NT2/D1 (cell line): ENCODE results near the gene SMAD2.

Source experiments
- DNase-seq: peaks from one replicate; pipeline ENCODE4 v3.0.0-alpha.2; 2011; ENCODE audit warnings: low read depth, low spot score
- H3K27me3 ChIP-seq: 2 replicates; pipeline ENCODE4 v1.6.0; 2011; ENCODE audit warnings: mild to moderate bottlenecking; ENCODE audit not compliant: insufficient read length, insufficient read depth
- H3K36me3 ChIP-seq: 2 replicates; pipeline ENCODE4 v1.6.1; 2011; ENCODE audit warnings: mild to moderate bottlenecking, low read length, mixed read lengths; ENCODE audit not compliant: insufficient read depth, insufficient read length
- H3K4me1 ChIP-seq: 2 replicates; pipeline ENCODE4 v1.5.1; 2011; ENCODE audit not compliant: insufficient read depth, insufficient read length
- H3K4me3 ChIP-seq: 2 replicates; pipeline ENCODE4 v1.5.1; 2011; ENCODE audit warnings: low read depth; ENCODE audit not compliant: insufficient read length
- H3K9ac ChIP-seq: 2 replicates; pipeline ENCODE4 v1.6.0; 2011; ENCODE audit warnings: low read depth; ENCODE audit not compliant: insufficient read length
- H3K9me3 ChIP-seq: 2 replicates; pipeline ENCODE4 v1.5.1; 2011; ENCODE audit warnings: mild to moderate bottlenecking, low read length; ENCODE audit not compliant: insufficient read depth
- SUZ12 ChIP-seq: IDR thresholded peaks from 2 replicates; pipeline ENCODE4 v1.6.1; 2011; ENCODE audit not compliant: insufficient read length, insufficient read depth; ENCODE audit errors: extremely low read depth
- YY1 ChIP-seq: IDR thresholded peaks from 2 replicates; pipeline ENCODE4 v1.6.1; 2011; ENCODE audit not compliant: insufficient read length, insufficient read depth
- ZNF274 ChIP-seq: IDR thresholded peaks from 2 replicates; pipeline ENCODE4 v1.6.1; 2011; ENCODE audit warnings: mild to moderate bottlenecking, low read depth, low read length

The SMAD2 gene

DNA sequence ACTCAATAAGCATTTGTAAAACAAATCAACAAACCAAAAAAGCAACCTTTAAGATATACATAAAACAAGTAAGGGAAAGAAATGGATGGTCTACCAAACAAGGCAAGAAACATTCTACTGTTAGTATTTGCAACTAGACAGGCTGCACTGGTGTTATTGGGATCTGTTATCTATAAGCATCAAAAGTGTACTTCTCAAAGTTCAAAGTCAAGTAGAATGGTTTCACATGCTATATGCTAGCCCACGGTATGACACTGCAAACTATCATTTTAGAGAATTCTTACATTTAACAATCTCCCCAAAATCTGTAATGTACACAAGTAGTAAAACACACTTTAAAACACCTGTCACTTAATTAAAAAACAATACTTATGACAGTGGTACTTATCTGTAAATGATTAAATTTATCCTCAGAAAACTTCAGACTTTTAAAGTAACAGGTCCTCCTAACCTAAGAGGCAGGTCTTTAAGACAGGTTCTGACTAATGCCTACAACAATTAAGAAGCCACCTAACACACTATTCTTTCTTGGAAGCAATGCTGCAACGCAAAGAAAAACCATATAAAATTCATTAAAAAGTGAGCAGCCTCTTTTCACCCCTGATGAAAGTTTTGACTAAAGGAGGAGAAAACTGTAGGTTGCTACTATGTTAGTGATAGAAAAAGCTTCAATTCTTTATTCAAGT lies 34.8 kb downstream of the SMAD2 start:
- TF ChIP-seq ZNF274 (no peak), YY1 (no peak), SUZ12 (no peak)
- no peaks in the 10 kb centered on the region for H3K27me3 ChIP-seq
- DNase-seq = no peak
- H3K4me3 ChIP-seq = no peak overlapping the region
- H3K9ac ChIP-seq = no peak overlapping the region
- no peaks in the 10 kb centered on the region for H3K4me1 ChIP-seq
- H3K36me3 ChIP-seq = peaks cover 19% of the 10 kb centered on the region
- no peaks in the 10 kb centered on the region for H3K9me3 ChIP-seq

DNA sequence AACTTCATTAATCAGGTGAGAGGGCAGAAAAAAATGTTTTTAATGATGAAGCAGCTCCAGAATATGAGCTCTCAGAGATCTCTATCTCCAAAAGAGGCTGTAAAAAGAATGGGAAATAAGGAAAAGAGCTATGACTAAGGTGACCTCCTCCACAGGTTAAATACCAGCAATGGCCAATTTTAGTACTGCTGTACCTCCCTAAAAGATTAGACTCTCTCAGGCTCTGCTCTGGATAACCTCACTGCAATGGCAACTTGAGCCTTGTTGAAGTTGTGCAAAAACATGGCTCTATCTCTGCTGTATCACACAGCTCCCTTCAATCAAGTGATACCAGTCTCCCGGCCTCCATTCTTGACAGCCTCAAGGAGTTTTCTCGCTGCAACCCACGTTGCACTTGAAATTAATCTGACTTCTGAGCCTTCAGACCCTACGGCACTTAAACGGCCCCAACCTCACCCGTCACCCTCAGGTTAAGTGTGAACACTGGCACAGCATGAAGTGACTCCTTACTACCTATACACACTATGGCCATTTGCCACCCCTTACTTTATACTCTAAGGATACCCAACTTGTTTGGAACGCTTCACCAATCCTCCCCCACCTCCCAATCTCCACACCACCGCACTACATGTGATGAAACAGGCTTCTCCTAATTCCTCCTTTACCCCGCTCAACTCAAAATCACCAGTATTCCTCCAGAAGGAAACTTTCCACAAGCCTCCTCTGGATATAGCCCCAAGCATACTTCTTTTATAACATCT lies 36.3 kb downstream of the SMAD2 start:
- no peak for DNase-seq
- Histone ChIP-seq H3K36me3 (peaks cover 21% of the 10 kb centered on the region), H3K9ac (no peak overlapping the region)

DNA sequence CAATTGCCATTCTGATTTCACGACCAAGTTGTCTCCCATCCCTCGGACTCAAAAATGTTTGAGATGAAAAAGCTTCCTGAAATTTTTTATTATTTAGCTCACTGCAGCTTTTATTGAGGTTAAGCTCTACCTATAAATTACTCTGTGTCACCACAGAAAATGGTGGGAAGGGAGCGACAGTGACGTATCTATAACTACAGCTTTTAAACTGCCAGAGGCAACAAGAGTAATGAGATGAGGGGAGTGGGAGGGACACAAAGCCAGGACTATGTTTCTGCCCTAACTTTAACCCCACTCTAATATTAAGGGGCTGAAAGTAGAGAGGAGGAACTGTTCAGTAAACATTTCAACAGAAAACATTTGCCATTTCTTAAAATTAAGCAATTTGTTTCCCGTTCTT lies 37.4 kb downstream of the SMAD2 start:
- Histone ChIP-seq H3K4me1 (no peaks in the 10 kb centered on the region), H3K36me3 (peaks cover 26% of the 10 kb centered on the region), H3K27me3 (no peaks in the 10 kb centered on the region), H3K9me3 (no peaks in the 10 kb centered on the region), H3K4me3 (no peak overlapping the region), H3K9ac (no peak overlapping the region)
- DNase-seq = no peak
- no peak for TF ChIP-seq SUZ12

More for the DNA sequence above, 36.3 kb downstream of the SMAD2 start:
- TF ChIP-seq SUZ12 (no peak), YY1 (no peak), ZNF274 (no peak)
- no peaks in the 10 kb centered on the region for H3K9me3 ChIP-seq
- H3K4me1 ChIP-seq = no peaks in the 10 kb centered on the region
- no peak overlapping the region for H3K4me3 ChIP-seq
- H3K27me3 ChIP-seq = no peaks in the 10 kb centered on the region

DNA sequence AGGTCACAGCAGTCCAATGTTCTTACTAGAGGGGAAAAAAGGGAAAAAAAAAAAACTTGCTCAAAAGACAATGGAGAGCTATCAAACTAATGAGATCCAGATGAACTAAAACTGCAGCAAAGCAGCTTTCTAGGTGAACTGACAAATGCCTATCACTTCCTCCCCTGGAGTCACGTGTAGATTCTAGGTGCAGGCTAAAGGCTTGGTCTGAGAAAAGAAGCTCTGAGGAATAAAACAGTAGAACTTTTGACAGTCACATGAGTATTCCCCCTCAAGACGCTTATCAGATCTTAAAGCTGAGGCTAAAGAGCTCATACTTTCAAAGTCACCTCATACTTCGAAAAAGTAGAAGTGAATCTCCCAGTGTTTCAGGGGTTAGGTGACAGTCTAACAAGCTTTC lies 42.3 kb downstream of the SMAD2 start:
- no peaks in the 10 kb centered on the region for H3K9me3 ChIP-seq
- H3K9ac ChIP-seq = no peak overlapping the region
- TF ChIP-seq YY1 = no peak
- TF ChIP-seq ZNF274 = no peak
- no peak for TF ChIP-seq SUZ12
- H3K4me1 ChIP-seq = no peaks in the 10 kb centered on the region
- no peak overlapping the region for H3K4me3 ChIP-seq
- no peaks in the 10 kb centered on the region for H3K27me3 ChIP-seq
- H3K36me3 ChIP-seq = peaks cover 25% of the 10 kb centered on the region
- no peak for DNase-seq

DNA sequence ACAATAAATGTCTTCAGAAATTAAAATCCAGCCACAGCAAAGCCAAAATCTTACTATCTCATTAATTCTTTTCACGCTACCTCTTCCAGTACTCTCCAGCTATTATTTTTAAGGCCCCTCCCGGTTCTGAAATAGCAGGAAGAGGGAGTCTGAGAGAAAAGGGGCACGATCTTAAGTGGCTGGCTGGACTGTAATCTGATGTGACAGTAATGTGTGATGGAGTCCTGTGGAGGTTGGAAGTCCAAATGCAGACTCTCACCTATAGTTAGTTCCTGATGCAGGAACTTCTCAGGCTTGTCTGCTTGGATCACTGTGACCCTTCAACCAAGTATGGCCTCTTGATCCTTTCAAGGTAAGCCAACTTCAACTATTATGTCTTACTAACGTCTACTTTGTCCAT lies 43.2 kb downstream of the SMAD2 start:
- Histone ChIP-seq H3K4me1 (no peaks in the 10 kb centered on the region), H3K4me3 (no peak overlapping the region), H3K27me3 (no peaks in the 10 kb centered on the region), H3K36me3 (peaks cover 22% of the 10 kb centered on the region), H3K9me3 (no peaks in the 10 kb centered on the region), H3K9ac (no peak overlapping the region)
- no peak for TF ChIP-seq YY1
- no peak for TF ChIP-seq ZNF274
- no peak for TF ChIP-seq SUZ12
- DNase-seq = no peak

DNA sequence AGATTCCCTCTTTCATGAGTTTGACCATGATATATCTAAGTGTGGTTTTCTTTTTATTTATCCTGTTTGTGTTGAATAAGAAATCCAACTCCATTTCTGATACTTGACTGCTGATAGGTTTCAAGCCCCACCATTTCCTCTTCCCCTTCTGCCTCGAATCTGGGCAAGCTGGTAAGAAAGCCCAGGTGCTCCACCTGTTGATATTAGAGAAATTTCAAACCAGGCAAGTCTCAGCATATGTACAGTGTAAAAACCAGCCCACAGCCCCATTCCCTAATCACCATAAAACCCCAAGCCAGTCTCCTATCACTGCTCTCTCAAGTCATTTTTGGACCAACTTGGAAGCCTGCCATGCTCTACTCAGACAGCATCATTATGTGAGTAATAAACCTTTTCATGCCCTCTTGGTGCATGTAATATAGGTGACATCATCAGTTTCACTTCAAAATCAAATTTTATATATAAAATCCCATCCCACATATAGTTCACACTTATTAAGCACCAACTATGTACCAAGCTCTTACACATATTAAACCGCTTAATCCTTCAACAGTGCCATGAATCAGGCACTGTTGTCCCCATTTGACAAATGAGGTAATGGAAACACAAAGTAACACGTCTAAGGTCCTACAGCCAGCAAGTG lies 46.6 kb downstream of the SMAD2 start:
- no peak for DNase-seq
- TF ChIP-seq SUZ12 = no peak
- TF ChIP-seq ZNF274 = no peak
- no peak for TF ChIP-seq YY1
- Histone ChIP-seq H3K36me3 (peaks cover 27% of the 10 kb centered on the region), H3K4me3 (no peak overlapping the region), H3K9ac (no peak overlapping the region), H3K9me3 (no peaks in the 10 kb centered on the region), H3K4me1 (no peaks in the 10 kb centered on the region), H3K27me3 (no peaks in the 10 kb centered on the region)

DNA sequence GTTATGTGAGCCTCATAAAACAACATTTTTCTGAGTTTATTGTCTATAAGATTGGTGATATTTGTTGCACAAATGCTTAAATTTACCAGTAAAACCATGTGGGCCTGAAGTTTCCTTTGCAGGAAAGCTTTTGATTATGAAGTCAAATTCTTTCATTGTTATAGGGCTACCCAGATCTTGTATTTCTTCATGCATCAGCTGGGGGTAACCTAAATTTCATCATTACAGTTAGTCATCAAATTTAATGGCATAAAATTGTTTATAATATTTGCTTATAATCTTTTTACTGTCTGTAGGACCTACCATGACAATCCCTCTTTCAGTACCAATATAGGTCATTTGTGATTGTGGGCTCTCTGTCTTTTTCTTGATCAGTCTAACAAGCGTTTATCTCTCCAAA lies 47.8 kb downstream of the SMAD2 start:
- TF ChIP-seq SUZ12 = no peak
- TF ChIP-seq ZNF274 = no peak
- TF ChIP-seq YY1 = no peak
- no peaks in the 10 kb centered on the region for H3K4me1 ChIP-seq
- H3K4me3 ChIP-seq = no peak overlapping the region
- no peaks in the 10 kb centered on the region for H3K27me3 ChIP-seq
- peaks cover 23% of the 10 kb centered on the region for H3K36me3 ChIP-seq
- no peak for DNase-seq
- H3K9ac ChIP-seq = no peak overlapping the region
- no peaks in the 10 kb centered on the region for H3K9me3 ChIP-seq
